Activated B cell treated with CpG ODN at 0.5 μM for 24 hours (primary cell): ENCODE results near the gene TRPM5. TPM values are rescaled to one million over a fixed set of nuclear protein-coding genes. Genes with fewer than 3 reads are reported as not detected.

ENCODE experiments used
- ATAC-seq: fragments of 200-7000 bp; cut with Tn5 transposase; one replicate; pipeline ENCODE4 v1.10.0; 2021; ENCODE audit warnings: low read depth, mild to moderate bottlenecking, moderate library complexity
- CTCF ChIA-PET: fragments of 350-600 bp; sonication (Branson Sonifier 250); formaldehyde crosslinking; loops from one replicate; lab custom pipeline; 2021; ENCODE audit warnings: antibody characterized with exemption; lab: Charles Lee
- POLR2A ChIA-PET: fragments of 350-600 bp; sonication (Branson Sonifier 250); formaldehyde crosslinking; loops from one replicate; lab custom pipeline; 2021; ENCODE audit warnings: antibody characterized with exemption; lab: Charles Lee
- DNase-seq: peaks from one replicate; pipeline ENCODE4 v3.0.0; 2022
- H3K27ac Mint-ChIP-seq: one replicate; pipeline ENCODE4 v1.8.0; 2020; ENCODE audit warnings: mixed read lengths
- H3K27me3 Mint-ChIP-seq: one replicate; pipeline ENCODE4 v1.8.0; 2021; ENCODE audit warnings: mixed read lengths
- H3K36me3 Mint-ChIP-seq: one replicate; pipeline ENCODE4 v1.8.0; 2021; ENCODE audit warnings: low read depth, mixed read lengths
- H3K4me1 Mint-ChIP-seq: one replicate; pipeline ENCODE4 v1.8.0; 2021; ENCODE audit warnings: mixed read lengths
- H3K4me3 Mint-ChIP-seq: one replicate; pipeline ENCODE4 v1.8.0; 2020; ENCODE audit warnings: mild to moderate bottlenecking, mixed read lengths
- H3K9me3 Mint-ChIP-seq: one replicate; pipeline ENCODE4 v1.8.0; 2020; ENCODE audit warnings: mixed read lengths
- intact Hi-C: fragments of 100-400 bp; cut with micrococcal nuclease; formaldehyde crosslinking; loops from one replicate; pipeline ENCODE4 v1.15.1; 2024
- total RNA-seq: library from RNA; stranded (reverse); gene quantifications from 2 replicates; pipeline ENCODE4 v1.2.3, GENCODE V29; 2022
- TF ChIP-seq, protein P1 (sequence below): fragments of 200-600 bp; IDR thresholded peaks from one replicate; pipeline ENCODE4 v1.8.0; 2022; ENCODE audit warnings: antibody characterized with exemption, mild to moderate bottlenecking

Gene TRPM5
- total RNA-seq, 1 donor from 2014 or later, result not detected

DNA sequence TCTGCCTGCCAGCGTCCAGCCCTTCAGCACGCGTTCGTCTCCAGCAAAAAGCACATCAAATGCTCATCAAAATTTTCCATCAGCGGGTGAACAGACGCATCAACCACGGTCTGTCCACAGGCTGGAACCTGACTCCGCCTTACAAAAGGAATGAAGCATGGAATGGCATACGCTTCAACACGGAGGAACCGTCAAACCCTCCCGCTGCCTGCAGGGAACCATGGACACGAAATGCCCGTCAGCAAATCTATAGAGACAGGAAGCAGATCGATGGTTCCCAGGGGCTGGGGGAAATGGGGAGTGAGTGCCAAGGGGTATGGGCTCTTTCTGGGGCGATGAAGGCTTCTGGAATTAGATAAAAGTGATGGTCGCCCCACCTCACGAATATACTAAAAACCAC, 27.5 kb downstream of the TRPM5 start:
- DNase-seq (no peak), ATAC-seq (no peak)
- Mint-ChIP-seq H3K27ac (no peak overlapping the region), H3K4me3 (no peak overlapping the region), H3K9me3 (no peaks in the 10 kb centered on the region), H3K27me3 (no peaks in the 10 kb centered on the region), H3K4me1 (peaks cover 6% of the 10 kb centered on the region), H3K36me3 (no peaks in the 10 kb centered on the region)
- POLR2A ChIA-PET, result no interaction called here
- TF ChIP-seq, protein P1, sequence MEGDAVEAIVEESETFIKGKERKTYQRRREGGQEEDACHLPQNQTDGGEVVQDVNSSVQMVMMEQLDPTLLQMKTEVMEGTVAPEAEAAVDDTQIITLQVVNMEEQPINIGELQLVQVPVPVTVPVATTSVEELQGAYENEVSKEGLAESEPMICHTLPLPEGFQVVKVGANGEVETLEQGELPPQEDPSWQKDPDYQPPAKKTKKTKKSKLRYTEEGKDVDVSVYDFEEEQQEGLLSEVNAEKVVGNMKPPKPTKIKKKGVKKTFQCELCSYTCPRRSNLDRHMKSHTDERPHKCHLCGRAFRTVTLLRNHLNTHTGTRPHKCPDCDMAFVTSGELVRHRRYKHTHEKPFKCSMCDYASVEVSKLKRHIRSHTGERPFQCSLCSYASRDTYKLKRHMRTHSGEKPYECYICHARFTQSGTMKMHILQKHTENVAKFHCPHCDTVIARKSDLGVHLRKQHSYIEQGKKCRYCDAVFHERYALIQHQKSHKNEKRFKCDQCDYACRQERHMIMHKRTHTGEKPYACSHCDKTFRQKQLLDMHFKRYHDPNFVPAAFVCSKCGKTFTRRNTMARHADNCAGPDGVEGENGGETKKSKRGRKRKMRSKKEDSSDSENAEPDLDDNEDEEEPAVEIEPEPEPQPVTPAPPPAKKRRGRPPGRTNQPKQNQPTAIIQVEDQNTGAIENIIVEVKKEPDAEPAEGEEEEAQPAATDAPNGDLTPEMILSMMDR, result no peak
- CTCF ChIA-PET, result interaction anchor here (7.1 kb wide), 1 partner anchor 114 kb away, joined by 321 read pairs; the partner anchor contains the start of genes C11orf21 and TSPAN32
- intact Hi-C loops, result no loop called here

DNA sequence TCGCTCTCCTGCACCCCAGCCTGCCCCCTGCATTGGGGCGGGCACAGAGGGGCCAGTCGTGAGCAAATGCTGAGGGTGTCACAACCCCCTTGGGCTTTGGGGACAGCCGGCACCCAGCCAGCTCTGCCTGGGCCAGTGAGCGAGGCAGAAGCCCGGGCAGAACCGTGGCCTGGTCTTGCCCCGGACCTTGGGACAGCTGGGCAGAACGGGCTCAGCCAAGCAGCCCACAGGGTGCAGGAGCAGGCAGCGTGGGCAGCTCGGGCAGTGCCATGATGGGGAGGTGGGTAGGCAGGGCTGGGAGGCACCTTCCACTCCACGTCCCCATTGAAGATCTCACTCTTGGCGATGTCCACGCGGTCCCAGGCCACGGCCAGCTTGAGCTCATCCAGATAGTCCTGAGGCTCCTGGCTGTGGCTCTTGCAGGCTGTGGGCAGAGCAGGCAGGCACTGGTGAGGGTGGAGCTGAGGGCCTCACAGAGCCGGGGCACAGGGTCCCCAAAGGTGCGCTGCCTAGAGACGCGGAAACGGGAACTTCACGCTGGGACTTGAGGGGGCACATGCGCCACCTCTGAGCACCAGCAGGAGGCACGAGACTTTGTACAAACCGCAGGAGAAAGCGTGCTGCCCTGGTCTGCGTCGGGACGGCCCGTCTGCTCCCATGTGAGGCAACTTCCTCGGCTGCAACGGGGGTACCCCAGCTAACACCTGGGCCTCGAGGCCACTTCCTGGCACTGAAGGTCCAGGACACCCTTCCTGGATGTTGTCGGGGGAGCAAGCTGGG, 28.5 kb downstream of the TRPM5 start:
- H3K27me3 Mint-ChIP-seq, result no peaks in the 10 kb centered on the region
- H3K27ac Mint-ChIP-seq, result no peak overlapping the region
- ChIA-PET POLR2A (no interaction called here), CTCF (no interaction called here)
- TF ChIP-seq, protein P1, result no peak
- H3K4me3 Mint-ChIP-seq, result no peak overlapping the region
- H3K36me3 Mint-ChIP-seq, result no peaks in the 10 kb centered on the region
- intact Hi-C loops, result no loop called here
- ATAC-seq, result no peak
- DNase-seq, result no peak
- no peaks in the 10 kb centered on the region for H3K9me3 Mint-ChIP-seq
- H3K4me1 Mint-ChIP-seq, result peaks cover 6% of the 10 kb centered on the region

DNA sequence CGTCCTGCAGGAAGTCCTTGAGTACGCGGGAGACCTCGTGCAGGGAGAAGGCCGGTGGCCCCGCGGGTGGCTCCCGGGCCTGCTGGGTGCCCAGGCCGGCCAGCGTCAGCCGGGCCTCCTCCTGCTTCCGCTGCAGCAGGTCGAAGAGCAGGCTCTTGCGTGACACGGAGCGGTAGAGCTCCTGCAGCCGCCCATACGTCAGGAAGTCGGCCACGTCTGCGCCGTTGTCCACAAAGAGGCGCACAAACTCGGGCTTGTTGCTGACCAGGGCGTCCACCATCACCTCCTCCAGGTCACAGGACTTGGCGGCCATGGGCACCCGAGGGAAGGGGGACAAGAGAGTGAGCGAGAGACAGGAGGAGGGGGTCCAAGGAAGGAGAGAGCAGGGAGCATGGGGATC, 29.1 kb downstream of the TRPM5 start:
- no peak overlapping the region for H3K27ac Mint-ChIP-seq
- POLR2A ChIA-PET, result no interaction called here
- H3K9me3 Mint-ChIP-seq, result no peaks in the 10 kb centered on the region
- TF ChIP-seq, protein P1, result no peak
- no peaks in the 10 kb centered on the region for H3K36me3 Mint-ChIP-seq
- intact Hi-C loops, result no loop called here
- DNase-seq (no peak), ATAC-seq (no peak)
- H3K4me1 Mint-ChIP-seq, result peaks cover 4% of the 10 kb centered on the region
- H3K27me3 Mint-ChIP-seq, result no peaks in the 10 kb centered on the region
- CTCF ChIA-PET, result no interaction called here
- no peak overlapping the region for H3K4me3 Mint-ChIP-seq

DNA sequence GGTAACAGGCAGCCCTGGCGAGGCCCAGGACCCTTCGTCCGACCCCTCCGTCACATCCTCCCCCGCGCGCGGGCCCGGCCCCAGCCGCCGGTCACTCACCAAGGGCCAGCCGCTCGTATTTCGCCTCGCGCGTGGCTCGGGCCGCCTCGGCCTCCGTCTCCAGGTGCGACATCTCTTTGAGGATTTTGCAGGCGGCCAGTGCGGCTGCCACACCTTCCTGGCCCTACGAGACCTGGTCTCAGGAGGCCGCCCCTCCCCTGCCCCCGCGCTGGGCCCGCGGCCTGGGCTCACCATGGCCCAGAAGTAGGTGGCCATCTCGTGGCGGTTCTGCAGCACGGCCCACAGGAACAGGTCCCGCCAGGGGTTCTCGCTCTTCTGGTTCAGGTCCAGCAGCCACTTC, 29.7 kb downstream of the TRPM5 start:
- H3K4me3 Mint-ChIP-seq, result no peak overlapping the region
- POLR2A ChIA-PET, result no interaction called here
- intact Hi-C loops, result no loop called here
- H3K4me1 Mint-ChIP-seq, result peaks cover 1% of the 10 kb centered on the region
- no peaks in the 10 kb centered on the region for H3K36me3 Mint-ChIP-seq
- TF ChIP-seq, protein P1, result no peak
- CTCF ChIA-PET, result no interaction called here
- H3K27me3 Mint-ChIP-seq, result no peaks in the 10 kb centered on the region
- no peak overlapping the region for H3K27ac Mint-ChIP-seq
- ATAC-seq (no peak), DNase-seq (no peak)
- H3K9me3 Mint-ChIP-seq, result no peaks in the 10 kb centered on the region

DNA sequence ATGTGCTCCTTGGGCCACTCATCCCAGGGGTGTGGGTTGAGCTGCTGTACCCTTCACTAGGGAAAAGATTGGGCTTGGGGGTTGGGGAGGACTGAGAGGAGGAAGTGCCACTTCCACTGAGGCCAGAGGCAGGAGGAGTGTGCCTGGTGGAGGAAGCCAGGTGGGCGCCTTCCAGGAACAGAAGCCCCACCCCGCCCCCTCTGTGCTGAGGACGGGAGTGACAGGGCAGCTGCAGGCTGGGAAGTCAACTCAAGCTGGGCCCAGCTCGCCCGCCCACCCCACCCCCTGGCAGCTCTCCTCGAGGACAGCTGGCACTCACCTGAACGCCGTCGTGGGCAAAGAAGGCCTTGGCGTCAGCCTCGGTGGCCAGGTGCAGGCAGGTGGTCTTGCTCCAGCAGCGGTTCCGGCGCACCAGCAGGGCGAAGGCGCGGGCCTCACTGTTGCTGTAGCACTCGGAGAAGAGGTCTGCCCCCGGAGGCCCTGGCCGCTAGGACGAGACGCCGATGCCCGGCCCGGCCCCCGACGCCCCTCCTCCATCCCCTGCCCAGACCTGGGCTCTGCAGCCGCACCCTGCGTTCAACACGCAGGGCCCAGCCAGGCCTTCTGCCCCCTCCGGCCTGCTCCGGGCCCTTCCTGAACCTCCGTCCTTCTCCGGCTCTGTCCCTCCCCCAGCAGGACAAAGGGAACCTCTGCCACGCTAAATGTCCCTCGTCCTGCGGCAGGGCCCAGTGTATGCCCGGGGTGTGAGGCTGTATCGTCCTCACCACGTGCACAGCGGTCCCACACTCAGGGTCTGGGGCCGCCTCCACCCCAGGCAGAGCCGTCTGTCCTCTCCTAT, 30.4 kb downstream of the TRPM5 start:
- POLR2A ChIA-PET, result no interaction called here
- TF ChIP-seq, protein P1, result no peak
- H3K27ac Mint-ChIP-seq, result no peak overlapping the region
- H3K4me1 Mint-ChIP-seq, result peaks cover 1% of the 10 kb centered on the region
- H3K4me3 Mint-ChIP-seq, result no peak overlapping the region
- no peaks in the 10 kb centered on the region for H3K36me3 Mint-ChIP-seq
- ATAC-seq, result no peak
- DNase-seq, result no peak
- H3K27me3 Mint-ChIP-seq, result no peaks in the 10 kb centered on the region
- CTCF ChIA-PET, result interaction anchor here (2.4 kb wide), 1 partner anchor 110 kb away, joined by 9 read pairs; no protein-coding TSS in a partner anchor
- intact Hi-C loops, result no loop called here
- H3K9me3 Mint-ChIP-seq, result no peaks in the 10 kb centered on the region
